Neural progenitor cell (in vitro differentiated cells): Measurements from ENCODE around the gene HSD11B1L. TPM values are rescaled to one million over a fixed set of nuclear protein-coding genes. Genes with fewer than 3 reads are reported as not detected.

ENCODE experiments used
- DNase-seq: peaks from one replicate; pipeline ENCODE4 v3.0.0-alpha.2; 2016; ENCODE audit warnings: low spot score
- H2AFZ ChIP-seq: fragments of 200-600 bp; sonication (generic); replicated peaks from 2 replicates; pipeline ENCODE4 v1.6.1; 2016; ENCODE audit warnings: antibody characterized with exemption
- H3F3A ChIP-seq: fragments of 200-600 bp; sonication (generic); 2 replicates; pipeline ENCODE4 v1.6.1; 2016; ENCODE audit warnings: antibody characterized with exemption, low read depth
- H3K27ac ChIP-seq: fragments of 200-600 bp; sonication (generic); 2 replicates; pipeline ENCODE4 v1.5.1; 2016; ENCODE audit warnings: mild to moderate bottlenecking
- H3K27me3 ChIP-seq: fragments of 200-600 bp; sonication (generic); 2 replicates; pipeline ENCODE4 v1.6.1; 2016; ENCODE audit warnings: mild to moderate bottlenecking, moderate library complexity
- H3K36me3 ChIP-seq: fragments of 200-600 bp; sonication (generic); 2 replicates; pipeline ENCODE4 v1.5.1; 2016
- H3K4me1 ChIP-seq: fragments of 200-600 bp; sonication (generic); 2 replicates; pipeline ENCODE4 v1.6.1; 2016; ENCODE audit warnings: mixed run types
- H3K4me2 ChIP-seq: fragments of 200-600 bp; sonication (generic); 2 replicates; pipeline ENCODE4 v1.6.1; 2016
- H3K4me3 ChIP-seq: fragments of 200-600 bp; sonication (generic); 2 replicates; pipeline ENCODE4 v1.5.1; 2016
- H3K79me2 ChIP-seq: fragments of 200-600 bp; sonication (generic); 2 replicates; pipeline ENCODE4 v1.6.1; 2016; ENCODE audit warnings: low read depth
- H3K9ac ChIP-seq: fragments of 200-600 bp; sonication (generic); 2 replicates; pipeline ENCODE4 v1.6.1; 2016
- H3K9me3 ChIP-seq: fragments of 200-600 bp; sonication (generic); 2 replicates; pipeline ENCODE4 v1.5.1; 2016; ENCODE audit warnings: low read depth
- H4K20me1 ChIP-seq: fragments of 200-600 bp; sonication (generic); 2 replicates; pipeline ENCODE4 v1.6.1; 2016; ENCODE audit warnings: low read depth
- H3K27ac Mint-ChIP-seq: 3 replicates; pipeline ENCODE4 v1.8.0; 2021; ENCODE audit warnings: mixed read lengths
- H3K27me3 Mint-ChIP-seq: 2 replicates; pipeline ENCODE4 v1.8.0; 2022; ENCODE audit warnings: low read depth, mild to moderate bottlenecking, inconsistent platforms, moderate library complexity, mixed read lengths; ENCODE audit not compliant: insufficient read depth
- H3K36me3 Mint-ChIP-seq: 3 replicates; pipeline ENCODE4 v1.8.0; 2021; ENCODE audit warnings: mixed read lengths
- H3K4me1 Mint-ChIP-seq: 3 replicates; pipeline ENCODE4 v1.8.0; 2021; ENCODE audit warnings: mixed read lengths
- H3K4me3 Mint-ChIP-seq: 3 replicates; pipeline ENCODE4 v1.8.0; 2021; ENCODE audit warnings: mild to moderate bottlenecking, moderate library complexity, mixed read lengths
- H3K9me3 Mint-ChIP-seq: 3 replicates; pipeline ENCODE4 v1.8.0; 2020; ENCODE audit warnings: mixed read lengths
- EZH2 ChIP-seq: fragments of 200-600 bp; sonication (generic); IDR thresholded peaks from 2 replicates; pipeline ENCODE4 v1.6.1; 2017; ENCODE audit warnings: antibody characterized with exemption, mild to moderate bottlenecking, moderate library complexity
- EZH2phosphoT487 ChIP-seq: fragments of 200-600 bp; sonication (generic); IDR thresholded peaks from 2 replicates; pipeline ENCODE4 v1.6.1; 2017; ENCODE audit warnings: antibody characterized with exemption
- total RNA-seq: library from RNA; depleted of rRNA; stranded (reverse); fragments of >200 nt; gene quantifications from 2 replicates; pipeline ENCODE4 v1.2.3, GENCODE V29; 2015; ENCODE audit warnings: low replicate concordance
- TF ChIP-seq, protein P1 (sequence below): fragments of 200-600 bp; sonication (generic); IDR thresholded peaks from 2 replicates; pipeline ENCODE4 v1.5.1; 2017; ENCODE audit warnings: antibody characterized with exemption, mild to moderate bottlenecking

Gene HSD11B1L
- total RNA-seq, 1 donor from 2014 or later, result 7.7 TPM

DNA sequence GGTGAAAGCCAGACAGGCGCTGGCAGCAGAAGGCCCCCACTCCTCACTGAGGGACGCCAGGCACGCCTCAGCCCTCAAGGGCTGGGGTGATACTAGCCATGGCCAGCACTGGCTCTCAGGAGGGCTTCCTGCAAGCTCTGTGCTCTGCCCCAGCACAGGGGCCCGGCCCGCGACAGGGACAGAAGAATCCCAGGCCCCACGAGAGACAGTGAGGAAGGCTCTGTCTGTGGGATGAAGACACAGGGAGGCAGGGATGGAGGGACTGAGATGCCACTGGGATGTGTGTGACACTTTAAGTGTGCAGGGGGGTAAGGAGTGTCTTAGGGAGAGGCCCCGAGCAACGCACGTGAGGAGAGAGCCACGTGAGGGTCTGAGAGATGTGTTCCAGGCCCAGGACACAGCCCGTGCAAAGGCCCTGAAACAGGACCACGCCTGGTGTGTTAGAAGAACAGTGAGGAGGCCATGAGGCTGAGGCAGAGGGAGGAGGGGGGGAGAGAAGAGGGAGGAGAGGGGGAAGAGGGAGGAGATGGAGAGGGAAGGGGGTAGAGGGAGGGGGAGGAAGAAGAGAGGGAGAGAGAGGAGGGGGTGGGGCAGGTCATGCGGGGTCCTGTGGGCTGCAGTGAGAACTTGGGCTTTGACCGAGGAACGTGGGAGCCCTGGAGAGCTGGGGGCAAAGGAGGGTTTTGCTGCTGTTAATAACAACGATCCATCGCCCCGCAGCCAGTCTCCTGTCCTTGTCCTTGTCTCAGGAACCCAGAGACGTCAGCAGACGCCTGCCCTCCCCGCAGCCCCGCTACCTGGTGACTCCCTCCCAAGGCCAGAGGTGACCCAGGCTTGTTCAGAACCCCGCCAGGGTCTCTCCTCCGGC lies 16.4 kb downstream of the HSD11B1L start:
- H3K36me3 ChIP-seq, result no peaks in the 10 kb centered on the region
- H3K36me3 Mint-ChIP-seq, result peaks cover 11% of the 10 kb centered on the region
- no peak overlapping the region for H2AFZ ChIP-seq
- no peaks in the 10 kb centered on the region for H3K27me3 ChIP-seq
- H3K27ac Mint-ChIP-seq, result no peak overlapping the region
- peak overlapping the region; percentile 37 for H3K27ac ChIP-seq
- H3K27me3 Mint-ChIP-seq, result peaks cover 5% of the 10 kb centered on the region
- H3K9me3 ChIP-seq, result no peaks in the 10 kb centered on the region
- DNase-seq, result no peak
- no peak for TF ChIP-seq EZH2
- no peak for TF ChIP-seq EZH2phosphoT487
- TF ChIP-seq, protein P1, sequence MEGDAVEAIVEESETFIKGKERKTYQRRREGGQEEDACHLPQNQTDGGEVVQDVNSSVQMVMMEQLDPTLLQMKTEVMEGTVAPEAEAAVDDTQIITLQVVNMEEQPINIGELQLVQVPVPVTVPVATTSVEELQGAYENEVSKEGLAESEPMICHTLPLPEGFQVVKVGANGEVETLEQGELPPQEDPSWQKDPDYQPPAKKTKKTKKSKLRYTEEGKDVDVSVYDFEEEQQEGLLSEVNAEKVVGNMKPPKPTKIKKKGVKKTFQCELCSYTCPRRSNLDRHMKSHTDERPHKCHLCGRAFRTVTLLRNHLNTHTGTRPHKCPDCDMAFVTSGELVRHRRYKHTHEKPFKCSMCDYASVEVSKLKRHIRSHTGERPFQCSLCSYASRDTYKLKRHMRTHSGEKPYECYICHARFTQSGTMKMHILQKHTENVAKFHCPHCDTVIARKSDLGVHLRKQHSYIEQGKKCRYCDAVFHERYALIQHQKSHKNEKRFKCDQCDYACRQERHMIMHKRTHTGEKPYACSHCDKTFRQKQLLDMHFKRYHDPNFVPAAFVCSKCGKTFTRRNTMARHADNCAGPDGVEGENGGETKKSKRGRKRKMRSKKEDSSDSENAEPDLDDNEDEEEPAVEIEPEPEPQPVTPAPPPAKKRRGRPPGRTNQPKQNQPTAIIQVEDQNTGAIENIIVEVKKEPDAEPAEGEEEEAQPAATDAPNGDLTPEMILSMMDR, result no peak
- H3K79me2 ChIP-seq, result peaks cover 21% of the 10 kb centered on the region
- H3K4me3 Mint-ChIP-seq, result no peak overlapping the region
- no peak overlapping the region for H3K4me2 ChIP-seq
- H3K9ac ChIP-seq, result no peak overlapping the region
- peaks cover 3% of the 10 kb centered on the region for H3K4me1 Mint-ChIP-seq
- peaks cover 52% of the 10 kb centered on the region for H4K20me1 ChIP-seq
- H3F3A ChIP-seq, result peaks cover 13% of the 10 kb centered on the region
- peaks cover 3% of the 10 kb centered on the region for H3K9me3 Mint-ChIP-seq
- H3K4me1 ChIP-seq, result no peaks in the 10 kb centered on the region
- H3K4me3 ChIP-seq, result no peak overlapping the region

DNA sequence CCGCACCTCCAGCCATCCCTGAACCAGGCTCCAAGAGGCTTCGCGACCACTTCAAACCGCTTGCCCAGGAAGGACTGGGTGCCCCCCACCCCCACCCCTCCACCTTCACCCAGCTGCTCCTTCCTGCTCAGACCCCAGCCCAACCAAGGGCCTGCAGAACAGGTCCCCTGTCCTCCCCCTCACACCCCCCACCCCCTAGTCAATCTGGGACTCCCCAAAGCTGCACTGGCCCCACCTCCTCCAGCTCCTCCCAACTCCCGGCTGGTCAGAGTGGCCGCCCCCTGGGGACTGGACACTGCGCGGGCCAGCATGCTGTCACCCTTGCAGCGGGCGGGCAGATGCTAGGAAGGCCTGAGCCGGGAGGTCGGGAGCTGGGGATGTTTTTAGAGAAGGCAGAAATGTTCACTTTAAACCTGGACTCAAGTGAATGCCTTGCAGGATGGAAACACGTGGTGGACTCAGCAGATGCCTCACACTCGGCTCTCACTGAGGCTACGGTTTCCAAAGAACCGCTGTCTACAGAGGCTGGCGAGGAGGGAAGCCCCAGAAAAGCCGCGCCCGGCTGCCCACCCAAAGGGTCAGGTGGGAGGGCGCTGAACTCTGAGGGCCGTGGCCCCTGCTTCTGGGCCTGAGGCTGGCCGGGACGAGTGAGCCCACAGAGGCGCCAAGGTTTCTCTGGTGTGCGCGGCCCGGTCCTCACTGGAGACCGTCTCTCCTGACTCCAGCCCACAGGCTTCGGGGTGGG lies 17.2 kb downstream of the HSD11B1L start:
- H3K4me1 Mint-ChIP-seq, result no peaks in the 10 kb centered on the region
- H3K27me3 Mint-ChIP-seq, result peaks cover 5% of the 10 kb centered on the region
- Histone ChIP-seq H3K9me3 (no peaks in the 10 kb centered on the region), H3K79me2 (peaks cover 13% of the 10 kb centered on the region), H3K4me3 (no peak overlapping the region), H3K9ac (no peak overlapping the region), H2AFZ (no peak overlapping the region), H3K27me3 (no peaks in the 10 kb centered on the region), H3K4me1 (no peaks in the 10 kb centered on the region), H4K20me1 (peaks cover 44% of the 10 kb centered on the region), H3K36me3 (no peaks in the 10 kb centered on the region), H3K4me2 (no peak overlapping the region), H3K27ac (peak overlapping the region; percentile 53), H3F3A (peaks cover 13% of the 10 kb centered on the region)
- no peak for DNase-seq
- H3K27ac Mint-ChIP-seq, result no peak overlapping the region
- peaks cover 12% of the 10 kb centered on the region for H3K36me3 Mint-ChIP-seq
- peaks cover 3% of the 10 kb centered on the region for H3K9me3 Mint-ChIP-seq
- no peak overlapping the region for H3K4me3 Mint-ChIP-seq
- TF ChIP-seq EZH2phosphoT487, result no peak
- TF ChIP-seq EZH2, result no peak
- TF ChIP-seq, protein P1, result no peak

DNA sequence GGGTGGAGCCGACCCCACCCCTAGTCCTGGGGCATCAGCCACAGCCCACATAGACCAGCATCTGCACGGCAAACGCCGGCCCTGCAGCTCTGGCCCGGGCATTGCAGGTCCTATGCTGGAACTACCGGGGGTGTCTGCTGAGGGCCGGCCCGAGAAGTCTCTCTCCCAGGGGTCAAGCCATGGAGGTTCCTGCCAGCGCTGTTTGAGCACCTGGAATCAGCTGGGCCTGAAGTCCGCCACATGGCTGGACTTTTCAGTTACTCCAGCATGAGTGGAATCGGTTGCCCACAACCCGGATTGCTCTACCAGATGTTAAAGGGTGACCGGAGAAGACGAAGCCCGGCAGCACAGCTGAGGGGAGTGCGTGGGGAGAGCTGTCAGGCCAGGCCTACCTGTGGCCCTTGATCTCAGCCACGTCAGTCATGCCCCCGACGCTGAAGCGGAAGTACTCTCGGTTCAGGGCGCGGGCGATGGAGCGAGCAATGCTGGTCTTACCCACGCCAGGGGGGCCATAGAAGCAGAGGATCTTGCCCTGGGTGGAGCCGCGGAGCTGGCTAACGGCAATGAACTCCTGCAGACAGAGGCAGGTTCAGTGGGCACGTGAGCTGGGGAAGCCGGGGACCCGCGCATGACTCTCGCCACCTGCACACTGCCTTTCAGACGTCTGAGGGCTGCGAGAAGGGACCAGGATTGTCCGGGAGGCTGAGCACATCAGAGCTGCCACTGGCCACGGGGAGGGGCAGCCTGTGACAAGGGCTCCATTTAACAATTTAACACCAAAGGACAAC lies 18.0 kb downstream of the HSD11B1L start:
- peaks cover 6% of the 10 kb centered on the region for H3K79me2 ChIP-seq
- Mint-ChIP-seq H3K27ac (no peak overlapping the region), H3K27me3 (peaks cover 6% of the 10 kb centered on the region), H3K4me3 (no peak overlapping the region), H3K4me1 (no peaks in the 10 kb centered on the region), H3K9me3 (peaks cover 5% of the 10 kb centered on the region), H3K36me3 (peaks cover 15% of the 10 kb centered on the region)
- H3K4me1 ChIP-seq, result no peaks in the 10 kb centered on the region
- H4K20me1 ChIP-seq, result peaks cover 36% of the 10 kb centered on the region
- H3K27me3 ChIP-seq, result no peaks in the 10 kb centered on the region
- no peaks in the 10 kb centered on the region for H3K36me3 ChIP-seq
- no peak overlapping the region for H2AFZ ChIP-seq
- no peak for DNase-seq
- no peak overlapping the region for H3K4me2 ChIP-seq
- TF ChIP-seq EZH2, result no peak
- TF ChIP-seq EZH2phosphoT487, result no peak
- TF ChIP-seq, protein P1, result no peak
- peaks cover 9% of the 10 kb centered on the region for H3F3A ChIP-seq
- no peaks in the 10 kb centered on the region for H3K9me3 ChIP-seq
- no peak overlapping the region for H3K27ac ChIP-seq
- no peak overlapping the region for H3K4me3 ChIP-seq
- no peak overlapping the region for H3K9ac ChIP-seq
